PC-3 (cell line): ENCODE measurements around the gene FZR1.

Experiments
- CTCF ChIP-seq: fragments of 300-600 bp; sonication (generic); conservative IDR thresholded peaks from 2 replicates; pipeline ENCODE4 v1.5.1; 2017; ENCODE audit warnings: antibody characterized with exemption, low read depth, mild to moderate bottlenecking, low read length
- EZH2 ChIP-seq: fragments of 300-600 bp; sonication (generic); IDR thresholded peaks from one replicate; pipeline ENCODE4 v1.6.1; 2017; ENCODE audit warnings: antibody characterized with exemption, mild to moderate bottlenecking, low read length; ENCODE audit not compliant: unreplicated experiment
- EZH2phosphoT487 ChIP-seq: fragments of 300-600 bp; sonication (generic); IDR thresholded peaks from 2 replicates; pipeline ENCODE4 v1.6.1; 2018; ENCODE audit warnings: mild to moderate bottlenecking, antibody characterized with exemption, low read length, borderline replicate concordance

GRCh38 chr19:3535981-3536380, 29.9 kb downstream of the FZR1 start:
- TF ChIP-seq CTCF, result no peak
- TF ChIP-seq EZH2, result no peak
- no peak for TF ChIP-seq EZH2phosphoT487
